SK-N-MC (cell line): Measurements from ENCODE around the gene DLG5.

Experiments
- EZH2 ChIP-seq: fragments of 200-600 bp; sonication (generic); IDR thresholded peaks from one replicate; pipeline ENCODE4 v1.6.1; 2017; ENCODE audit warnings: antibody characterized with exemption
- FOXP2 ChIP-seq: optimal IDR thresholded peaks from 2 replicates; pipeline ENCODE3; 2011; ENCODE audit warnings: mild to moderate bottlenecking, moderate library complexity; ENCODE audit not compliant: insufficient read depth; ENCODE audit errors: extremely low read length, control extremely low read depth

DNA sequence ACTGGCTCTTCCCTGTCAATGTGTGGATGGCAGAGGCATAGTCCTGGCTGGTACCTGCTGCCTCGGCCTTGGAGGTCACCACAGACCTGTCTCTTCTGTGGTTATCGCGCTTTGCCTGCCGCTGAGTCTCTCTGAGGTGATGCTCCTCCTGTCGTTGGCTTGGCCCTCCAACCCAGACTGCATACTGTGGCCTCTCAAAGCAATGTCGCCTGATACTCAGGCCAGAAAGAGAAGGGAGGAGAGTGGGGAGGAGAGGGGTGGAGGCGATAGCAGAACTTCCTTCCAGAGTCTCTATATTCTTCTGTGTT, 155.7 kb downstream of the DLG5 start:
- TF ChIP-seq EZH2 (no peak), FOXP2 (no peak)
